ENCODE measurements around the gene OR4F6.
"Not testable (repeated sequence)": the region's sequence is repeated elsewhere in the genome, so short reads cannot be mapped to it uniquely, and the experiment has no call there.

OR4F6 gene, protein sequence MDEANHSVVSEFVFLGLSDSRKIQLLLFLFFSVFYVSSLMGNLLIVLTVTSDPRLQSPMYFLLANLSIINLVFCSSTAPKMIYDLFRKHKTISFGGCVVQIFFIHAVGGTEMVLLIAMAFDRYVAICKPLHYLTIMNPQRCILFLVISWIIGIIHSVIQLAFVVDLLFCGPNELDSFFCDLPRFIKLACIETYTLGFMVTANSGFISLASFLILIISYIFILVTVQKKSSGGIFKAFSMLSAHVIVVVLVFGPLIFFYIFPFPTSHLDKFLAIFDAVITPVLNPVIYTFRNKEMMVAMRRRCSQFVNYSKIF

DNA sequence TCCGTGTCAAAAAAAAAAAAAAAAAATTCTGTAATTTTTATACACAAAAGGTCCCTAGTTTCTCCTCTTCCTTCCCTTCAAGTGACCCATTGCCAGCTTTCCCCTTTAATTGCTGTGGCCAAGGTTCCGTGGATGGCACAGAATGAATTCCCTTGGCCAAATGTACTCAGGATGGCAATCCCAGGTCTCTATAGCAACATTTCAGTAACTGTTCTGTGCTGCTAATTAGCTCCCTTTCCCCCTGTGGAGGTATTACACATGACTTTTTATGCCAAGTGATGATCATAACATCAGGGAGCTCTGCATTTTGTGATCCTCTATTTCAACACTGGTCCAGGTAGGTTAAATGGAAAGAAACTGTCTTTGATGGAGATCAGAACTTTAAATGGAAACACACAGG lies at the start of gene OR4F6:
TSS of gene OR4F6 (plus strand) at position 301 of the 400 bp plus-strand sequence. CDS start 2,211 bp downstream, outside the sequence.
- TF ChIP-seq, protein P1, sequence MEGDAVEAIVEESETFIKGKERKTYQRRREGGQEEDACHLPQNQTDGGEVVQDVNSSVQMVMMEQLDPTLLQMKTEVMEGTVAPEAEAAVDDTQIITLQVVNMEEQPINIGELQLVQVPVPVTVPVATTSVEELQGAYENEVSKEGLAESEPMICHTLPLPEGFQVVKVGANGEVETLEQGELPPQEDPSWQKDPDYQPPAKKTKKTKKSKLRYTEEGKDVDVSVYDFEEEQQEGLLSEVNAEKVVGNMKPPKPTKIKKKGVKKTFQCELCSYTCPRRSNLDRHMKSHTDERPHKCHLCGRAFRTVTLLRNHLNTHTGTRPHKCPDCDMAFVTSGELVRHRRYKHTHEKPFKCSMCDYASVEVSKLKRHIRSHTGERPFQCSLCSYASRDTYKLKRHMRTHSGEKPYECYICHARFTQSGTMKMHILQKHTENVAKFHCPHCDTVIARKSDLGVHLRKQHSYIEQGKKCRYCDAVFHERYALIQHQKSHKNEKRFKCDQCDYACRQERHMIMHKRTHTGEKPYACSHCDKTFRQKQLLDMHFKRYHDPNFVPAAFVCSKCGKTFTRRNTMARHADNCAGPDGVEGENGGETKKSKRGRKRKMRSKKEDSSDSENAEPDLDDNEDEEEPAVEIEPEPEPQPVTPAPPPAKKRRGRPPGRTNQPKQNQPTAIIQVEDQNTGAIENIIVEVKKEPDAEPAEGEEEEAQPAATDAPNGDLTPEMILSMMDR (IDR thresholded peaks at IDR 0.05; ENCODE audit: low read depth, low read length), result no peak
- DNase-seq (ENCODE audit: extremely low read depth, low read depth), result no peak

DNA sequence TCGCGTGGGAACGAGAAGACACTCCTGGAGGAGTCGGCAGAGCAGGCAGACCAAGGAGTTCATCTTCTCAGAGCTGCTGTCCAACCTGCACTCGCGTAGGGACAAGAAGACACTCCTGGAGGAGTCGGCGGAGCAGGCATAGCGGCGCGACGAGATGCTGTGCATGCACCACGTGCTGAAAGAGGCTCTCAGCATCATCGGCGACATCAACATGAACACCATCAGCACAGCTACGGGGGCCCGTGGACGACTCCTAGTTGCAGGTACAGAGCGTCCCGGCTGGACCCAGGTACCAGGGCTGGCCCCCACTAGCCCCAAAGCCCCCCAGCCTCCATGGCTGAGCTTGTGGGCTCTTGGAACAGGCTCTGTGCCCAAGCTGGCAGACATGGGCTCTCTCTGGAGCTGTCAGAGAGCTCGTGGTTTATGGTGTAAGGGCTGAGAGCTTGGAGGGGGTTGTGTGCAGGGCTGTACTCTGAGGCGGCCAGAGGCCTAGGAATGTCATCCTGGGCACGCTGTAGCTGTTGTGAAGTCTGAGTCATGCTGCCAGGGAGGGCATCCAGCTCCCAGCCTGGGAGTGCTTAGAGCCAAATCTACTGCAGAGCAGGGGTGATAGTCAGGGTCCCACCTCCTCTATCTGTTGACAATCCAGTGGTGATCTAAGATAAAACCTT lies 38.5 kb upstream of the OR4F6 start:
- not testable (repeated sequence) for DNase-seq (ENCODE audit: extremely low read depth, low read depth)

DNA sequence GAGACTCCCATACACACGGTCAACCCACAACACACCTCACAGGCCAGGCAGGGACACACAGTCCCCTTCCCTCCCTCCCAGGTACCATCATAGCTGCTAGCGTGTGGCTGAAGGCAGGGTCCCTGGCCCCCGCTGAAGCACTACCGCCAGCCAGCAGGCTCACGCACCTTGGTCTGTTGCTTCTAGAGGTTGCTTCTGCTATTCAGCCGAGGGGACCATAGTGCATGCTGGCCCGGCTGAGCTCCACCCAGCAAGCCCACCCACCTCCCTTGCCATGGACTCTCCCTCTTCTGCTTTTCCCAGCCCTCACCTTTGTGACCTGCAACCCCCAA lies 38.0 kb upstream of the OR4F6 start:
- DNase-seq (ENCODE audit: extremely low read depth, low read depth), result not testable (repeated sequence)

DNA sequence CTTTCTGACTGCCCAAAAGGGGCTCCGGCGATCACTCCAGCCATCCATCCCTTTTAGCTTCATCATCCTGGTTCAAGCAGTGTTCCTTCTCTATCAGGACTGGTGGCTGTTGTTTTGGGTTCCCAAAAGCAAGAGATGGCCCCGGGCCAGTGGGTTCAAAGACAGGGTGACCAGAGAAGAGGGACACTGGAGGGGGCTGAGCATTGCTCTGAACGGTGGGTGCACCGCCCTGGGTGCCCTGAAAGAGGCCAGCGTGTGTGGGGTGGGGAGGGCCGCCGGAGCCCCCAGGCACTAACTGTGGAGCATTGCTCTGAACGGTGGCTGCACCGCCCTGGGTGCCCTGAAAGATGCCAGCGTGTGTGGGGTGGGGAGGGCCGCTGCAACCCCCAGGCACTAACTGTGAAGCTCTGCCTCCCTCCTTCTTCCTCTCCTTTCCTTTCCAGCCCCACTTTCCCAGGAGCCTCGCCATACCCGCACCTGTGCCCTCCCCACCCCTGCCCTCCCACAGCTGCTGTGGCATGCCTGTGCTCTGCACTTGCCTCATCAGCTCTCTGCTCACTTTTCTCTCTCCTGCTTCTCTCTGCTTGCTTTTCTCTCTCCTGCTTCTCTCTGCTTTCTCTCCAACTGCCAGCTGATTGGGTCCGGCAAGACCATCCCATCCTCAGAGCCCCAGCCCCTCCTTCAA lies 37.4 kb upstream of the OR4F6 start:
- TF ChIP-seq, protein P1 (IDR thresholded peaks at IDR 0.05; ENCODE audit: low read depth, low read length), result no peak
- no peak for DNase-seq (ENCODE audit: extremely low read depth, low read depth)

DNA sequence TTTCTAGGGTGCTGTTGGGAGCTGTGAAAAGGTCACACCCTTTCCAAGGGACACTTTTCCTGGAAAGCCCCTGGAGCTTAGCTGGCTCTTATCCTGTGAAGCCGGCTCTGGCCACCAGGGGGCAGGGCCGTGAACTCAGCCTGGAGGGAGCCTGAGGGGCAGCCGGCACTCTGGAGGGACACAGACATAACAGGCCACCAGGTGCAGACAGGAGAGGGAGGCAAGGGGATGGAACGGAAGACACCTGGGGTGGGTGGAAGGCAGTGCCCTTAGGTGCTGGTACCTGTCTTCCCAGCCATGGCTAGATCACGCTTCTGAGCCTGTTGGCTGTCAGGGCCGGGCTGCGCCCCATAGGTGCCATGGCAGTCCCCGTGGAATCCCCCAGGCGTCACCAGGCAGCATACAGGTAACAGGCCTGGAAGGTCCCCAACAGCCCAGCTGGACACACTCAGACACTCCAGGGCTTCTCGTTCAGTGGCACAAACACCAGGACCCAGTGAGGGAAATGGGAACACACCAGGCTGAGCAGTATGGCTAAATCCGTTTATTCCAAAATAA lies 36.1 kb upstream of the OR4F6 start:
- DNase-seq (ENCODE audit: extremely low read depth, low read depth), result not testable (repeated sequence)

DNA sequence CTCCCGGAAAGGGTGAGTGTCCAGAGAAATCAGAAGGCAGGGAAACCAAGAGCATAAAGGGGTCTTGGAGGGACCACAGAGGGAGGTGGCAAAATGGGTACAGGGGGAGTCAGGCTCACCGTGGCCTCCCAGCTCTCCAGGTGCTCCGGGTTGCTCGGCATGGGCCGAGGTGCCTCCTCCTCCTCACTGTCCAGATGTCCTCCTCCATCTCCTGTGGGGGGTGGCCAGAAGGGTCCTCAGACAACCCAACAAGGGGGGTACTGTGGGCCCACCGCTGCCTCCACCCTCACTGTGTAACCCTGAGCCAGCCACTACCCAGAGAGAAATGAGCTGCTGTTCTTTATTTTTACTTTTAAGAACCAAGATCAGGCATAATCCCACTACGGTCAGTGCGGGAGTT lies 30.4 kb upstream of the OR4F6 start:
- DNase-seq (ENCODE audit: extremely low read depth, low read depth), result no peak
- TF ChIP-seq, protein P1 (IDR thresholded peaks at IDR 0.05; ENCODE audit: low read depth, low read length), result no peak

DNA sequence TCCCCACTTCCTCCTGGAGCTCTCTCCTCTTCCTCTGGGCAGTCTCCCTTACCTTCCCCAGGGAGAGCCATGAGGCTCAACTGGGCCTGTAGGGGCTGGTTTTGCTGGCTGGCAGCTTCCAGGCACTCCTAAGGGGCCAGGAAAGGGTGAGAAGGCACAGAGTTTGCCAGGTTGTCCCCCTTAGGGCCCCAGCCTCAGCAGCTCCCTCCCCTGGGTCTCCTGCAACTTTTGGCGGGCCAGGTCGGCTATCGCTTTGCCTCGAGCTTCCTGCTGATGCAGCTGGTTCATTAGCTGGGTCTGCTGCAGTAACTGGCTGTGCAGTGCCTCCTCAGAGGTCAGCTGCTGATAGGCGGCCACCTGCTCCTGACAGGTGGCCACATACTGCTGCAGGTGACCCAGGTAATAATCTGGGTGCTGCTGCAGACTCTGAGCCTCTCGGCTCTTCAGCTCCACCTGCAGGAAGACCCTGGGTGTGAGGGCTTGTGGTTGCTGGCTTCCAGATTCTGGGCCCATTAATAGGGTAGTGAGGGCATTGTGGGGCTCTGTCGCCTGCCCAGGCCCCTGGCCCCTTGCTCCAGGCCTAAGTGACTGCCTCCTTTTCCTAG lies 29.7 kb upstream of the OR4F6 start:
- no peak for DNase-seq (ENCODE audit: extremely low read depth, low read depth)
- TF ChIP-seq, protein P1 (IDR thresholded peaks at IDR 0.05; ENCODE audit: low read depth, low read length), result no peak; the same call in 1 of the 2 replicates

DNA sequence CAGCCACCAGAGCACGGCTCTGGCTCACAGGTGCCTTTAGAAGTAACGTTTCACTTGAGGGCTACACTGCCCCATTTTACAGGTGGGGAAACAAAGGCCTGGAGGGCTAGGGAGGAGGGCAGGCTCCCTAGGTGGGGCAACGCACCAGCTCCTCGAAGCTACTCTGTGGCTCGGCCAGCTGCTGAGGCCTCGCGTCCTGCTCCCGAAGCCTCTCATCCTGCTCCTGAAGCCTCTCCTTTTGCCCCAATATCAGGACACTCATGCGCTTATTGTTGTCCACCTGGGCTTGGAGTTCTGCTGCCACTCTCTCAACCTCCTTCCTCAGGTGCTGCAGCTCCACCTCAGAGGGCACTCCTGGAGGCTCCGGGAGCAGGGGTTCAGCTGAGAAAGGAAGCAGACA lies 28.2 kb upstream of the OR4F6 start:
- TF ChIP-seq, protein P1 (IDR thresholded peaks at IDR 0.05; ENCODE audit: low read depth, low read length), result no peak
- no peak for DNase-seq (ENCODE audit: extremely low read depth, low read depth)

DNA sequence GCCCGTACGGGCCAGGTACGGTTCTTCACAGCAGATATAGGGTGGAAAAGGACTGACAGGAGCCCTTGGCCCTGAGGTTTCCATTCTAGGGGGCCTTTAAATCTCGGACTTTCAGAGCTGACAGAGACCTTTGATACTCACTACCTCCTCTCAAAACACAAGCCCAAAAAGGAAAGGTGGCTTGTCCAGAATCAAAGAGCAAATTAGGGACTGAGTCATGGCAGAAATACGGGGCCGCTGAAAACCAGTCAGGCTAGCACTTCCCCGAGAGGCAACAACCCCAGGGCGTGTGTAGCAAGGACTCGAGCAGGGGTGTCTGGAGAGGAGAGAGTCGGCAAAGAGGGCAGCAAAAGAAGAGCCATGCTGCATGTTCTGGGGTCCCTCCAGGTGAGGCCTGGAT lies 24.7 kb upstream of the OR4F6 start:
- not testable (repeated sequence) for DNase-seq (ENCODE audit: extremely low read depth, low read depth)

DNA sequence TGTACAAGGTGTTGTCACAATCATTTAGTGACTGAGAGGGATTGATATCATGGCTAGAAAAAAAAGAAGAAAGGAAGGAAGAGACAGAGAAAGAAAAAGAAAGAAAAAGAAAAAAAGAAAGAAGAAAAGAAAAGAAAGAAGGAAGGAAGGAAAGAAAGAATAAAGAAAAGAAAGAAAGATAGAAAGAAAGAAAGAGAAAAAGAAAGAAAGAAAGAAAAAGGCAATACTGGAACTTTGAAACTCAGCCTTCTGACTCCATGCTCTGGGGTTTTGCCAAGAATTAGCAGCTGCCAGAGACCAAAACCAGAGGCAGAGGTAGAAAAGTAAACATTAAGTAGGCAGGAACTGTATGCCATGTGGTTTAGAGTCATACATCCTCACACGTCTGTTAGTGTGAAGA lies 23.1 kb upstream of the OR4F6 start:
- DNase-seq (ENCODE audit: extremely low read depth, low read depth), result not testable (repeated sequence)
